PC-9 (cell line): Measurements from ENCODE around the gene HSBP1L1. TPM values are rescaled to one million over a fixed set of nuclear protein-coding genes. Genes with fewer than 3 reads are reported as not detected.
A peak's percentile ranks its signal among the peaks of the same experiment; 100 is the strongest.

Source experiments
- BruUV-seq: library from RNA; stranded (reverse); fragments of 400-500 nt; replicated peaks from 2 replicates; lab custom pipeline; 2021; lab: Mats Ljungman, UMichigan
- CTCF ChIA-PET: fragments of 300-600 bp; sonication (Branson Sonifier 250); formaldehyde crosslinking; loops from one replicate; lab custom pipeline; 2022; ENCODE audit warnings: antibody characterized with exemption; lab: Charles Lee
- POLR2A ChIA-PET: fragments of 300-600 bp; sonication (Branson Sonifier 250); formaldehyde crosslinking; loops from one replicate; lab custom pipeline; 2022; ENCODE audit warnings: antibody characterized with exemption; ENCODE audit not compliant: unreplicated experiment; lab: Charles Lee
- DNase-seq, 2 experiments: peaks; one replicate each; pipeline versions ENCODE4 v3.0.0 to v3.0.0-alpha.2; 2015 to 2022; ENCODE audit warnings: mixed read lengths in 1 of 2
- H2AFZ ChIP-seq: fragments of 200-600 bp; sonication (generic); 2 replicates; pipeline ENCODE4 v1.8.1; 2017; ENCODE audit warnings: antibody characterized with exemption
- H3F3A ChIP-seq: fragments of 200-600 bp; sonication (generic); 2 replicates; pipeline ENCODE4 v1.8.1; 2017; ENCODE audit warnings: antibody characterized with exemption, mild to moderate bottlenecking, low read depth; ENCODE audit not compliant: insufficient read depth
- H3K27ac ChIP-seq: fragments of 200-600 bp; sonication (generic); 2 replicates; pipeline ENCODE4 v1.6.1; 2016; ENCODE audit warnings: mixed run types
- H3K27me3 ChIP-seq: fragments of 200-600 bp; sonication (generic); 2 replicates; pipeline ENCODE4 v1.6.1; 2016; ENCODE audit warnings: low read depth, mixed run types; ENCODE audit not compliant: insufficient read depth
- H3K36me3 ChIP-seq: fragments of 200-600 bp; sonication (generic); 2 replicates; pipeline ENCODE4 v1.6.1; 2016; ENCODE audit warnings: low read depth, mixed run types
- H3K4me1 ChIP-seq: fragments of 200-600 bp; sonication (generic); replicated peaks from 2 replicates; pipeline ENCODE4 v1.6.1; 2016; ENCODE audit warnings: mixed run types; ENCODE audit not compliant: insufficient read depth
- H3K4me2 ChIP-seq: fragments of 200-600 bp; sonication (generic); 2 replicates; pipeline ENCODE4 v1.6.1; 2017; ENCODE audit warnings: mixed run types
- H3K4me3 ChIP-seq: fragments of 200-600 bp; sonication (generic); 2 replicates; pipeline ENCODE4 v1.6.1; 2016; ENCODE audit warnings: mixed run types
- H3K79me2 ChIP-seq: fragments of 200-600 bp; sonication (generic); 2 replicates; pipeline ENCODE4 v1.6.1; 2017; ENCODE audit warnings: low read depth, mixed run types
- H3K9me2 ChIP-seq: fragments of 200-600 bp; sonication (generic); 2 replicates; pipeline ENCODE4 v1.8.1; 2017; ENCODE audit warnings: mild to moderate bottlenecking; ENCODE audit not compliant: insufficient read depth
- H3K9me3 ChIP-seq: fragments of 200-600 bp; sonication (generic); 2 replicates; pipeline ENCODE4 v1.8.1; 2016; ENCODE audit warnings: low read depth; ENCODE audit not compliant: insufficient read depth
- H4K20me1 ChIP-seq: fragments of 200-600 bp; sonication (generic); 2 replicates; pipeline ENCODE4 v1.8.1; 2017; ENCODE audit not compliant: insufficient read depth
- EZH2 ChIP-seq: fragments of 200-600 bp; sonication (generic); IDR thresholded peaks from 2 replicates; pipeline ENCODE4 v1.8.0; 2017; ENCODE audit warnings: antibody characterized with exemption, low read depth
- intact Hi-C: fragments of 100-400 bp; cut with micrococcal nuclease; formaldehyde crosslinking; loops from one replicate; pipeline ENCODE4 v1.10.0; 2022; ENCODE audit not compliant: unreplicated experiment
- total RNA-seq: library from RNA; stranded (reverse); gene quantifications from 2 replicates; pipeline ENCODE4 v1.2.3, GENCODE V29; 2021
- TF ChIP-seq, protein P1 (sequence below): fragments of 200-600 bp; sonication (generic); conservative IDR thresholded peaks from 2 replicates; pipeline ENCODE4 v1.6.1; 2017; ENCODE audit warnings: mixed run types, antibody characterized with exemption, mild to moderate bottlenecking, moderate library complexity

Gene HSBP1L1
- total RNA-seq, 1 experiment from 2014 or later, result 41.5 TPM

DNA sequence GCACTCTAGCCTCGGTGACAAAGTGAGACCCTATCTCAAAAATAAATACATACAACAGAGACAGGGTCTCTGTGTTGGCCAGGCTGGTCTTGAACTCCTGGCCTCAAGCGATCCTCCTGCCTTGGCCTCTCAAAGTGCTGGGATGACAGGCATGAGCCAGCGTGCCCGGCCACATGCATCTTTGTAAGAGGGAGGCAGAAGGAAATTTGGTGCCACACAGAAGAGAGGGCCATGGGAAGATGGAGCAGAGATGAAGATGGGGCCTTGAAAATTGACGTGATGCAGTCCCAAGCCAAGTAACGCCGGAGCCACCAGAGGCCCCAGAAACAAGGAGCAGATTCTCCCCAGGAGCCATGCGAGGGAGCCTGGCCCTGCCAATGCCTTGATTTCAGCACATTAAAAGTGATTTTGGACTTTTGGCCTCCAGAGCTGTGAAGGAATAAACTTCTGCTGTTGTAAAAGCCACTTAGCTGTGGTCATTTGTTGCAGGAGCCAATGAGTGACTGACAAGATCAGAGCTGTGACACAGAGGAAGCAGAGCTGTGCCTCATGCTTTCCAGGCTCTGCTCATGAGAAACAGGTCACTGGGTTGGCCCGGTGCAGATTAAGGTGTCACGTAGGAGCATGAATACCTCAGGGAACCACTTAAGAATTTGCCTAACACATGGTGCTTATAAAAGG, 10.3 kb upstream of the HSBP1L1 start:
- intact Hi-C loops, result no loop called here
- no peak overlapping the region for H3K27ac ChIP-seq
- DNase-seq, result peak in 1 of 2 experiments; percentile 39
- no TSS peak for BruUV-seq
- H3F3A ChIP-seq, result peaks cover 6% of the 10 kb centered on the region; the same call in 1 of the 2 replicates
- H3K27me3 ChIP-seq, result no peaks in the 10 kb centered on the region
- no peaks in the 10 kb centered on the region for H3K9me3 ChIP-seq
- H3K36me3 ChIP-seq, result no peaks in the 10 kb centered on the region
- TF ChIP-seq, protein P1, sequence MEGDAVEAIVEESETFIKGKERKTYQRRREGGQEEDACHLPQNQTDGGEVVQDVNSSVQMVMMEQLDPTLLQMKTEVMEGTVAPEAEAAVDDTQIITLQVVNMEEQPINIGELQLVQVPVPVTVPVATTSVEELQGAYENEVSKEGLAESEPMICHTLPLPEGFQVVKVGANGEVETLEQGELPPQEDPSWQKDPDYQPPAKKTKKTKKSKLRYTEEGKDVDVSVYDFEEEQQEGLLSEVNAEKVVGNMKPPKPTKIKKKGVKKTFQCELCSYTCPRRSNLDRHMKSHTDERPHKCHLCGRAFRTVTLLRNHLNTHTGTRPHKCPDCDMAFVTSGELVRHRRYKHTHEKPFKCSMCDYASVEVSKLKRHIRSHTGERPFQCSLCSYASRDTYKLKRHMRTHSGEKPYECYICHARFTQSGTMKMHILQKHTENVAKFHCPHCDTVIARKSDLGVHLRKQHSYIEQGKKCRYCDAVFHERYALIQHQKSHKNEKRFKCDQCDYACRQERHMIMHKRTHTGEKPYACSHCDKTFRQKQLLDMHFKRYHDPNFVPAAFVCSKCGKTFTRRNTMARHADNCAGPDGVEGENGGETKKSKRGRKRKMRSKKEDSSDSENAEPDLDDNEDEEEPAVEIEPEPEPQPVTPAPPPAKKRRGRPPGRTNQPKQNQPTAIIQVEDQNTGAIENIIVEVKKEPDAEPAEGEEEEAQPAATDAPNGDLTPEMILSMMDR, result no peak
- no peak for TF ChIP-seq EZH2
- H3K79me2 ChIP-seq, result peaks cover 16% of the 10 kb centered on the region; the same call in 1 of the 2 replicates
- 0 out of 2 replicates have a peak, but pooled peaks cover 6% of the 10 kb centered on the region for H4K20me1 ChIP-seq
- H3K4me1 ChIP-seq, result 0 out of 2 replicates have a peak, but pooled peaks cover 5% of the 10 kb centered on the region
- no peaks in the 10 kb centered on the region for H3K9me2 ChIP-seq
- POLR2A ChIA-PET, result interaction anchor here (0.6 kb wide), 1 partner anchor 275 kb away, joined by 3 read pairs; no protein-coding TSS in a partner anchor
- no peak overlapping the region for H3K4me2 ChIP-seq
- no peak overlapping the region for H2AFZ ChIP-seq
- CTCF ChIA-PET, result no interaction called here
- no peak overlapping the region for H3K4me3 ChIP-seq

DNA sequence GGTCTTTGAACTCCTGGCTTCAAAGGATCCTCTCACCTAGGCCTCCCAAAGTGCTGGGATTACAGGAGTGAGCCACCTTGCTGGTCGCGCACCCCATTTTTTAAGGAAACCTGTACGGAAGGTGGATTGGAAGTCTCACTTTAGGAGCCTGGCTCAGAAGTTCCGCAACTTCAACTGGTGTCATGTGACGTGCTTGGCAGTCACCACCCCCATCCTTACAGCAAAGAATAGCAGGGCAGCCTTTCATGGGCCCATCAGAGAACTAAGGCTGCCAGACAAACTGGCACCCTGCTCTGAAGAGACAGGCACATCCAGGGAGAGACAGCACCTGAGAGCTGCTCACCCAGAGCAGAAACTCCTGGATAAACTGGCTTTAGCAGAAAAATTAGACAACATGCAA, 9.7 kb upstream of the HSBP1L1 start:
- intact Hi-C loops, result no loop called here
- ChIA-PET CTCF (no interaction called here), POLR2A (interaction anchor here (0.6 kb wide), 1 partner anchor 276 kb away, joined by 3 read pairs; no protein-coding TSS in a partner anchor)
- Histone ChIP-seq H4K20me1 (0 out of 2 replicates have a peak, but pooled peaks cover 6% of the 10 kb centered on the region), H3K36me3 (no peaks in the 10 kb centered on the region), H3K9me3 (no peaks in the 10 kb centered on the region), H3K4me3 (no peak overlapping the region), H3K79me2 (peaks cover 9% of the 10 kb centered on the region; the same call in 1 of the 2 replicates), H3F3A (peaks cover 10% of the 10 kb centered on the region; the same call in 1 of the 2 replicates), H3K4me2 (no peak overlapping the region), H3K9me2 (no peaks in the 10 kb centered on the region), H3K27ac (no peak overlapping the region), H2AFZ (no peak overlapping the region), H3K4me1 (peaks cover 10% of the 10 kb centered on the region), H3K27me3 (no peaks in the 10 kb centered on the region)
- no TSS peak for BruUV-seq
- TF ChIP-seq, protein P1, result no peak
- TF ChIP-seq EZH2, result no peak
- DNase-seq, result no peak

DNA sequence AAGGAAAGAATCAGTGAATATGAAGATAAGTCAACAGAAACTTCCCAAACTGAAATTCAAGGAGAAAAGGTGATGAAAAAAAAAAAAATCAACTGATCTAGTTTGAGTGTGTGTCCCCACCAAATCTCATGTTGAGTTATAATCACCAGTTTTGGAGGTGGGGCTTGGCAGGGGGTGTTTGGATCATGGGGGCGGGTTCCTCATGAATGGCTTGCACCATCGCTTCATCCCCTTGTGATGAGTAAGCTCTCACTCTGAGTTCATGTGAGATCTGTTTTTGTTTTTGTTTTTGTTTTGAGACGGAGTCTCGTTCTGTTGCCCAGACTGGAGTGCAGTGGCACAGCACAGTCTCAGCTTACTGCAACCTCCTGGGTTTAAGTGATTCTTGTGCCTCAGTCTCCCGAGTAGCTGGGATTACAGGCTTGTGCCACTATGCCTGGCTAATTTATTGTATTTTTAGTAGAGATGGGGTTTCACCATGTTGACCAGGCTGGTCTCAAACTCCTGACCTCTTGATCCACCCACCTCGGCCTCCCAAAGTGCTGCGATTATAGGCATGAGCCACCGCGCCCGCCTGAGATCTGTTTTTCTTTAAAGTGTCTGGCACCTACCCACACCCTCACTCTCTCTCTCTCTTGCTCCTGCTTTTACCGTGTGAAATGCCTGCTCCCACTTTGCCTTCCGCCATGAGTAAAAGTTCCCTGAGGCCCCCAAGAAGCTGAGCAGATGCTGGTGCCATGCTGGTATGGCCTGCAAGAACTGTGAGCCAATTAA, 9.0 kb upstream of the HSBP1L1 start:
- Histone ChIP-seq H3K9me3 (no peaks in the 10 kb centered on the region), H3K79me2 (peaks cover 2% of the 10 kb centered on the region; the same call in 1 of the 2 replicates), H3K27me3 (no peaks in the 10 kb centered on the region), H2AFZ (no peak overlapping the region), H3K4me1 (peaks cover 13% of the 10 kb centered on the region), H3K4me2 (no peak overlapping the region), H4K20me1 (0 out of 2 replicates have a peak, but pooled peaks cover under 1% of the 10 kb centered on the region), H3F3A (peaks cover 12% of the 10 kb centered on the region; the same call in 1 of the 2 replicates), H3K27ac (no peak overlapping the region), H3K9me2 (no peaks in the 10 kb centered on the region), H3K4me3 (no peak overlapping the region), H3K36me3 (no peaks in the 10 kb centered on the region)
- TF ChIP-seq, protein P1, result no peak
- TF ChIP-seq EZH2, result no peak
- ChIA-PET POLR2A (no interaction called here), CTCF (no interaction called here)
- no peak for DNase-seq
- intact Hi-C loops, result no loop called here
- BruUV-seq, result no TSS peak
